HG03039 (cell line): ENCODE data around the gene TMEM200C.
"Not testable (repeated sequence)": the region's sequence is repeated elsewhere in the genome, so short reads cannot be mapped to it uniquely, and the experiment has no call there.

ENCODE experiments used
- ATAC-seq: cut with Tn5 transposase; IDR thresholded peaks from one replicate; pipeline ENCODE4 v1.9.1; 2021; ENCODE audit warnings: mild to moderate bottlenecking, moderate library complexity; ENCODE audit not compliant: unreplicated experiment

TMEM200C gene

DNA sequence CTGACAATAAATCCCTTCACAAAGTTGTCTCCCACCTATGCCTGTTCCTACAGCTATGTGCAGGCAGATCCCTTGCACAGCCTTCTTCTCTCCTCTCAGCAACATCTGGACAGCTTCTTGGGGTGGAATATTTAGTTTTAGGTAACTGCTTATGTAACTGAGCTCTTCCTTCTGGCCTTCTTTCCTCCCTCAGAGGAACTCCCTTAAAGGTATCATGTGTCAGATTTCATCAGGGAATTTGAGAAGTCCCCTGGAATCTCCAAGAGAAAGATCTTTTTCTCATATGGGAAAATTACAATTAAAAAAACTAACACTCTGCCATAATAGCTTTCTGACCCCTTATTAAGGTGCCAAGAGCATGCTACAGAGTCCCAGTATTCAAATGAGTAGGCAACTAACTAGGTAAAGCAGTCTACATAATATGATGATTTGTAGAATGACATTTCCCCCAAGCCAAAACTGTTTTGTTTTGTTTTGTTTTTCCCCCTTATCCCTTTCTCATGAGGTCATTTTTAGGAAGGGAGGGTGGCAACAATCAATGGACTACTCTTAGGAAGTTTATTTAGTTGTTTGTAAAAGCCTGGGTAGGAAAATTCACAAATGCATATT lies 2.4 kb downstream of the TMEM200C start:
- ATAC-seq: no peak

DNA sequence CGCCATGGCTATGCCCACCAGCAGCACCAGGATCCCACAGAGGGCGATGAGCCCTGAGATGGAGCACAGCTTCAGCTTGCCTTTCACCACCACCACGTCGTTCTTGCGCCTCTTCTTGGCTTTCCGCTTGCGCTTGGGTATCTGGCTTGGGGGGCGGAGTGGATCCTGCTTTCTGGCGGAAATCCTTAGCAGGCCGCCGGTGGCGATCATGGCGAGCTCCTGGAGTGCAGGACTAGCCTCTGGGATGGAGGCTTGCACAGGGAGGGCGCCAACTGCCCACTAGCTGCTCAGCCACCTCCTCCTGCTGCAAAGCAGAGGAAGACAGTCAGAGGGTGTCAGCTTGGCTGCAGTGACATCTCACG lies 3.5 kb downstream of the TMEM200C start:
- ATAC-seq: no peak

DNA sequence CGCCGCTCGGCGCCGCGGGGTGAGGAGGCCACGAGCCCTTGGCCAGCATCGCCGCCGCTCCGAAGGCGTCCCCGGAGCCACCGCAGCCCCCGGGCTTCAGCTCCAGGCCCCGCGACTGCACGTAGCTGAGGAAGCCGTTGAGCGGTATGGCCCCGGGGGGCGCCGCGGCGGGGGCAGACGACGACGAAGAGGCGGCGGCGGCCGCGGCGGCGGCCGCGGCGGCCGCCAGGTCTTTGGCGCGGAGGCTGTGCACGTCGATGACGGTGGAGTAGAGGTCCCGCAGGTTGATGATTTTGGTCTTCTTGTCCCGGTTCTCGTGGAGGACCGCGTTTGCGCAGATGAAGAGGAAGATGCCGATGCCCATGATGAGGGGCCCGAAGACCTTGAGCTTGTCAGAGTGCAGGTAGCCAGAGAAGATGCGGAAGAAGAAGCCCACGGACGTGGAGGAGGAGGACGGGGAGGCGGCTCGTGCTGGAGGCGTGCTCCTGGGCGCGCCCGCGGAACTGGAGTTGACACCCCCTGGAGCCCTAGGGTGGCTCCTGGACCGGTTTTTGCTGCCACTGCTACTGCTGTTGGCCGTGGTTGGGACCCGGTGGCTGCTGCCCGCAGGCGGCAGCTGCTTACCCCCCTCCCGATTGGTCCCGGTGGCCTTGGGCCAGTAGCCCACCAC lies 4.0 kb downstream of the TMEM200C start:
- ATAC-seq: no peak

DNA sequence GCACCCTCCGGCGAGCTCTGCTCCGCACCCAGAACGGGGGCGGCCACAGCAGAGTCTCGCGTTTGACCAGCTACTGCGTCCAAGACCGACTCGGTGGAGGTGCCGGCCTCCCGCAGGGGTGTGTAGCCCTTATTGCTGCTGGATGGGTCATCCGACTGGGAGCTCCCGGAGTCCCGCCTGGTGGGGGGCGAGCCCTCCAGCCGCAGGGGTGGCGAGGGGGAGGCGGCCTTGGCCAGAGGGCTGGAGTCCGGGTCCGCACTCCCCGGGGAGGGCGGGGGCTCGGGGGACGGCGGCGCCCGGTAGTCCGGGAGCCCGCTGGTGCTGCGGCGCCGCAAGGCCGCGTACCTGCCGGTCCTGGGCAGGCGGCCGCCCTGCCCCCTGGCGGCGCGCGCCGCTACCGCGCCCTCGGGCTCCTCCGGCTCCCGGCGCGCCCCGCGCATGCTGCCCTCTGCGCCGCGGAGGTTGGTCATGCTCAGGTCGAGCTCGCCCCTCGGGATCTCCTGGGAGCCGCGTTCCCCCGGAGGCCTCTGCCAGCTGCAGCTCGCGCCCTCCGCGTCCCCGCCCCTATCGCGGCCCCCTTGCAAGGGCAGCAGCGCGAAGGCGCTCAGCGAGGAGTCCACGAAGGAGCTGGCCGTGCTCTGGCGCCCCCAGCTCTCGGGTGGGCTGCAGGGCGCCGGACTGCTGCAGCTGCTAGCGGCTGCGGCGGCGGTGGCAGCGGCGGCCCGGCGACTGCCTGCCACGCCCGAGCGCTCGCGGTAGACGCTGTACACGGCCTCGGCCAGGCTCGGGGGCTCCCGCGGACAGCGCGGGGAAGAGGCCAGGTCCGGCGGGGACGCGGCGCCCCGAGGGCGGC lies 4.8 kb downstream of the TMEM200C start:
- peak; percentile 71 for ATAC-seq

DNA sequence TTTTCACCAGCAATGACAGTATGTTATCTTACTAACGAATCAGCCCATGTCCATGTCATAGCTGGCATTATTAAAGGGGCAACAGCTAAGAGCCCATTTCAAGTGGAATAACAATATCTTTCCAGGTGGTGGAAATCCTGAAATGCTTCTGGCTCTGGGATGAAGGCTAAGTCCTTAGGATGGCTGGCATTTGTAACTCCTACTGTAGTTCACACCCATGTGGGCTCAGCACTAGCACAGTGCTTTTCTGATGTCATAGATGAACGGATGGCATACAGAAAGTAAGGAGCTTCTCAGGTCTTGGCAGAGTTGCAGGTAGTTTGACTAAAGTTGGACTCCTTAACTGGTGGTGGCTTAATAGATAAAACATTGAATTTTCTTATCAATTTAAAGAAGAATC lies 10.0 kb downstream of the TMEM200C start:
- no peak for ATAC-seq

DNA sequence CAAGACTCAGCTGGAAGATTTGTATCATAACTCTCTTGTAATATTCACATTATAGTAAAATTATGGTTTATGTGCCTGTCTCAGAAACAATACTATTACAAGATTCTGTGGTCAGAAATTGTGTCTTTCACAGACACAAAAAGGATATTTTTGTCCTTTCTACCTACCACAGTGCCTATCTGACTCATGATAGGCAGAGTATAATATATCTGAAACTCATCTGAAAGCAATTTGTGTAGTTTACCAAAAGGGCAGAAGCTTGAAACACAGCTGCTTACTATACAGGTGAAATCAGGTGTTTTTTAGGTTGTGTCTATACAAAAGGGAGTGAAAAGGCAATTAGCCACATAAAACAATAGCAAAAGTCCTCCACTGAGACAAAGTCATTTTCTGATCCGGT lies 10.9 kb downstream of the TMEM200C start:
- ATAC-seq: no peak

DNA sequence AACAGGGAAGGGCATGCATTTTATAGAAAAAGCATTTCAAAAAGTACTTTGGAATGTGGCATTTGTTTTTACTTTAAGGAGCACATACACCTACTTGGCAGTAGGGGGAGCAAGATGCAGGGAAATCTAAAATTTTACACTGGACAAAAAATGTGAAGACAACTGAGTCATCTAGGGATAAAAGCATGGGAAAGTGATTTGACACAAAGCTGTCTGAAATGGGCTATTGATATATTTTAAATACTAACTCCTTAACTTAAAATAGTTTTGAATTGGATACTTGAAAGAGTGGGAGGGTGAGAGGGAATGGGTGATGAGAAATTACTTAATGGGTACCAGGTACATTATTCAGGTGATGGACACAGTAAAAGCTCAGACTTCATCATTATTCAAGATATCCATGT lies 15.8 kb downstream of the TMEM200C start:
- ATAC-seq: no peak

DNA sequence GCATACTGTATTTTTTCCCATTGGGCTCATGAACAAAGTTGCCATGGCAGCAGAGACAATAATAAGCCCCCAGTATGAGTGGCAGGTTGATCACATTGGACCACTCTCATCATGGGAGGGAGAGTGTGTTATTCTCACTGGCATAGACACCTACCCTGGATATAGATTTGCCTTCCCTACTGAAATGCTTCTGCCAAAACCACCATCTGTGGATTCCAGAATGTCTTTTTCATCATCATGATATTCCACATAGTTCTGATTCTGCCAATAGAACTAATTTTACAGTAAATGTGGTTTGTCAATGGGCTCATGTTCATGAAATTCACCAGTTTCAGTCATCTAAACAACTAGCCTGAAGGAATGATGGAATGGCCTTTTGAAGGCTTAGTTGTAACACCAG lies 18.4 kb downstream of the TMEM200C start:
- ATAC-seq: no peak

DNA sequence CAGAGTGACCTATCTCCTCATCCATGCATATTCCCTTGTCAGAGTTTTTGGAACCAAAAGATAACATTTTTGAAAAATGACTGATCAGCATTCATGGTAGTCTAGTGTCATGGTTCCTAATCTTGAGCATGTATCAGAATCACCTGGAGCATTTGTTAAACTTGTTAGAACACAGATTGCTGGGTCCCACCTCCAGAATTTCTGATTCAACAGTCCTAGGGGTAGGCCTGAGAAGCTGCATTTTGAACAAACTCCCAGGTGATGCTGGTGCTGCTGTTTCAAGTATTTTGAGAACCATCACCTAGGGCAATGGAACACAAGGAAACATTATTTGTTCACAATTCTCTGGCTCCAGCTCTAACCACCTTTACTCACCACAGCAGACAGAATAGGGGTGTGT lies 21.0 kb downstream of the TMEM200C start:
- no peak for ATAC-seq

DNA sequence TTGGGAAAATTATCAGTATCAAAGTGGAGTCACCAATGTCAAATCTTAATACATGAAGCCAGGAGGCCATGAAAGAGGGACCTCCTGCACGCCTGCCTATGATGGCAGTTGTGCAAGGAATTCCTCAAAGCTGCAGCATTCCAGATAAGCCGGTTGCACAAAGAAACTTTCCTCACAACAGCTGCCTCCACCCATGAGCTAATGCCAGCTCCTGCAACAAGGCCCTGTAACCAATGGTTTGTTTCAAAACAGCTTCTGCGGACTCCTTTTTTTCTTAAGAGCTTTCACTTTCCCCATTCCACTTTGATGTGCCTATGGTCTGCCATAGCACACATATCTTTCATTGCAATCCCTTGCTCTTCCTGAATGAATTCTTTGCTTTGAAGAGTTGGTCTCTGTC lies 22.4 kb downstream of the TMEM200C start:
- ATAC-seq: no peak

DNA sequence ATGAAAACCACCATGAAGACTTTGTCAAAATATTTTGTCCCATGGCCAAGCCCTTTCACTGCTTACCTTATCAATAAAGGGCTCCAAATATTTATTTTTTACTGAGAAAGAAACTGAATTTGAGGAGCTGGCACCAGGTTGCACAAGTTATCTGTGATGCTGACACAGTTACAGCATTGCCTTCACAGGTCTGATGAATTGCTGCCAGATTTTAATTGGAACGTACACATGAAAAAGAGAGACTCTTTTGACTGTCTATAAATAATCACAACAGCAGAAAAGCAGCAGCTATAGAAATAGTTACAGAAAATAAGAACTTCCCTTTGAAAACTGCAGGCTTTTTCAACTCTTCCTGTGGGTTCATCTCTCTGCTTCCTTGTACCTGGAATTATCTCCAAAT lies 23.9 kb downstream of the TMEM200C start:
- ATAC-seq: no peak

DNA sequence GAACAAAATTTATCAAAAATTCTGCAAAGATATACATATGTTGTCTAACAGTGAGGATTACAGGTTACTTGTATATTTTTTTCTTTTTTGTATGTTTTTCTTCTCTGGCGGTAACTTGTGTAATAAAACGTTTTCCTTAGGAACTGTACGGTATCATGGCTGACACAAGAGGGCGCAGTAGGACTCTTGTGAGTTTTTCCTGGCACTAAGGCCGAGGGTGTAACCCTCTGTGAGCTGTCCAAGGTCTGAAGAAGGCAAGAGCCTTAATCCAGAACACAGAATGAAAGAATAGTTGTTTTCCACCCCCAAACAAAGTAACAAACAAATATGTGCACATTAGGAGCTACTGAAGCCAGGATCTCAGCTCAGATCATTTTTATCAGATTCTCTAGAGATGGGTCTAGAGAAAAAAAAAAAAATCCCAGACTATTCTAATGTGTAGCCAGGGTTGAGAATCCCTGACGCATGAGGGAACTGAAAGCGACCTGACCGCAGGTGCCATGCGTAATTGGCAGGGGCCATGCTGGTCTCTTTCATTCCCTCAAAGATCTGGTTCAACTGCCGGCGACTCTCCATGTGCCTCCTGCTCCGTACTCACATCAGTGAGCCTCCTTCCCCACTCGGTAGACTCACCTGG lies 27.0 kb downstream of the TMEM200C start:
- ATAC-seq: no peak

DNA sequence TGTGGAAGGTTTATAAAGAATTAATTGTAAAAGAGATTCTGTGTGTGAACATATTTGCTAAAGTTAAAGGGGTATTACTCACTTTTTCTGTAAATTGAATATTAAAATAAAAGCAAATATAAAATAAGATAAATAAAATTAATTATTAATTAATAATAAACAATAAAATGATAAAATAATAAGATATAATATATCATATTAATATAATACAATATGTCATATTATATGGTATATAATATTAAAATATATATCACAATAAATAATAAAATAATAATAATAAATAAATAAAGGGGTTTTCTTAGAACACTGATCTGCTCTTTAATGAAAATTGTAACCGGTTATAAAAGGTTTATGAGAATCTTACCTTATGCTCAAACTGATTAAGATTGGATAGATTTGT lies 29.8 kb downstream of the TMEM200C start:
- no peak for ATAC-seq

DNA sequence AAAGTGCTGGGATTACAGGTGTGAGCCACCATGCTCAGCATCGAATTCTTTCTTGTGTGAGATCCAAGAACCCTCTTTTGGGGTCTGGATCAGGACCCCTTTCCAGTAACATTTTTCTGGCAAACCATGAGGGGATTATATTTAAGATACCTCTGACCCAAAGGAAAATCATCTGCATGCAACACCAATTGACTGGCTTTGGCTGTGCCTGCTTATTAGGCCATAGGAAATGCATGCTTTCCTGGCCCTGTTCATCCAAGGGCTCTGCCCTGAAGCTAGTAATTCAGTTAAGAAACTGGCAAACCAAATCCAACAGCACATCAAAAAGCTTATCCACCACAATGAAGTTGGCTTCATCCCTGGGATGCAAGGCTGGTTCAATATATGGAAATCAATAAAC lies 33.2 kb downstream of the TMEM200C start:
- ATAC-seq: not testable (repeated sequence)

DNA sequence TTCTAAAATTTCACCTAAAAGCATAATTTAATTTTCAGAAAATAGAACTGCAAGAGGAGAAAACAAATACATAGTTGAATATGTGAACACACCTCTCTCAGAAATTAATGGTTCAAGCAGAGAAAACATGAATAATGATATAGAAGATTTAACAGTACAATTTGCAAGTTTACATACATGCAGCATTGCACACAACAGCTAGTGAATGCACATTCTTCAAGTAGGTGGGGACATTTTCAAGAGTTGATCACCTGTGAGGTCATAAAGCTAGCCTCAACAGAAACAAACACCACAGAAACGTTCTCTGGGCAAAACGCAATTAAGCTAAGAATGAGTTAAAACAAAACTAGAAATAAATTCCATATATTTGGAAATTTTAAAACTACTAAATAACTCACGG lies 38.1 kb downstream of the TMEM200C start:
- no peak for ATAC-seq

DNA sequence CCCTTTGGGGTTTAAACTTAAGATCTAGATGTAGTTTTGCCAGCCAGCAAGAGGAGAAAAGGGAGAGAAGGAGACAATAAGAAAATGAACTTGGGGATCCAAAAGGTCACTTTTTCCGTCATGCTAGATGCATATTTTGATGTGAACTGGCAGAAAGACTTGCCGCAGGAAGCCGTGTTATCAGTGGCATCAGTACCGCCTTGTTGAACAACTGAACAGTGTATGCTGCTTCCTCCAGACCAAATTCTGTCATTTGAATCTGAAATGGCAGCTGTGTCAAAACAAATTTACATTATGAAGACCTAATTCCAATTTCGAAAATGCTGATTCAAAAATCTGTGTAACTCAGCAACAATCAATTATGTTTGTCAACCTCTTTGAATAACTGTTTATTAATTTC lies 42.1 kb downstream of the TMEM200C start:
- ATAC-seq: no peak

DNA sequence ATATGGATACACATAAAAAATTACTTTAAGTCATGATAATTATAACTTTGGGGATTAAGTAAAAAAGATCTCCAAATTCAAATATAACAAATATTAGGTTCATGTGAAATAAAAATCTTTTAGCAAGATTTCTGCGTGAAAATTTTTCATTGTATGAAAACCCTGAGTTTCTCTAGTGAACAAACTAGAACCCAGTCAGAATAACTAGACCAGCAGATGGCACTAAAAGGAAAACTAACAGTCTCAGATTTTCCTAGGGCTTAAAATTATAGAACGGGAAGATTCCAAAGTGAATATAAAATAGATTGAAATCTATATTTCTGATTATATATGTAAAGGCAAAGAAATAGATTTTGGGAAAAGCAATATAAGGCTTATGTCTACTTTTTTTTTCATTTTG lies 43.3 kb downstream of the TMEM200C start:
- no peak for ATAC-seq

DNA sequence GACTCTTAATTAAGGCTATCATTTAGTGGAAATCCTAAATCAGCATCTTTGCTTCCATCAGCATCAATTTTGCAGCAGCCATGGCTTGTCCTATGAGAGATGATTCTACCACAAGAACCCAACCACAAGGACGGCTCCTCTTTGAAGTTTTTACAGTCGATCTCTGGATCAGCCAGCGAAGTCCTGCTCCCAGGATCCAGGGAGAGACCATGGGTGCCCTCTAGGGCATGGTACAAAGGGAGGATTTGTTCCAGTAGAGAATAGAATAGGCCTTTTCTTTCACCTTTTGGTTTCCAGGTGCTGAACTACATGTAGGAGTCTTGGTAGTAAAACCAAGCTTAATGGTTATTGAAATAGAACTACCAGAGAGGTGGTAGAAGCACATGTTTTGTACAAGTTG lies 52.7 kb downstream of the TMEM200C start:
- no peak for ATAC-seq

DNA sequence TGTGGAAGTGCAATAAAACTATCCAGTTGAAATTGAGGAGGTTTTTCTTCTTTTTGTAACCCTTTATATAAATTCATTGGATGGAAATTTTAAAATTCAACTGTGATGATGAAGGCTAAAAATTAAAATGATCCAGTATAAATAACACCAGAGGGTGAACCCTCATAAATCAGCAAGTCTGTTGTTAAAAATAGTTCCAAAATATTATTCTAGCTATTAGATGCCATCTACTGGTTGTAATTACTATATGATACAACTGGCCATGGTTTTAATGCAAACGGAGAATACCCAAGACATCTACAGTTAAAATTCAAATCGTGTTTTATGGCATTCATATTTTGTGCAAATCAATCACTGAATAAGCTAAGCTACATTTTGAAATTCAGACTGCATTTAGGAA lies 53.8 kb downstream of the TMEM200C start:
- ATAC-seq: no peak

DNA sequence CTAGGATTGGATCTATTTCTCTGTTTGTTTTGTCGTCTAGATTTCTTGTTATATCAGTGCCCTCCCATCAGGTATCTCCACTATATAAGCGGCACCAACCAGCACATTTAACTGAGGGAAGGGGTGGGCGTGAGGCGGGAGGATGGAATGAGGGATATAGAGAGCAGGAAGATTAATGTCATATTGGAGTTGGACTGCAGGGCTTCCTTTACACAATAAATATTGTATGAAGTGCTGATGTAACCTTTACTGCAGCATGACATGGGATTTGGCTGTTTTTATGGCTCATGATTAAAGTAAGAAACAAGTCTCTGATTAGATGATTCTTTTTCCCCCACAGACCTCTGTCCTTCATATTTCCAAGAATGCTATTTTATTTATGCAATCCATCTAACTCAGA lies 54.8 kb downstream of the TMEM200C start:
- ATAC-seq: no peak

DNA sequence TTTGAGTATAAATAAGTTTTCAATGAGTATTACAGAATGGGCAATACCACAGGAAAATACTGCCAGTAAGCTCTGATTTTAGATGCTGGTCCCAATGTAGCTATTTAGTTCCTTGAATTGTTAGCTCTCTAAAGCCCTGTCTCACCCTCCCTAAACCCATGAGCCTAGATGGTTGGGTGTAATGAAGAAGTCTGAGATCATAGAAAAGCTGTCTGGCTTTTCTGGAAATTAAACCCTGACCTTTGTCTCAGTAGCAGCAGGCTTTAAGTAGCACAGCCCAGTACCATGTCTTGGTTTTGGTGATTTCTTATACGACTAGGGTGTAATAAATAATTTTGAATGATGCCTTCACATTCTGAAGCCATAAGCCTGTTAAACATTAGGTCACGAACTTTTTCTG lies 55.3 kb downstream of the TMEM200C start:
- ATAC-seq: no peak

DNA sequence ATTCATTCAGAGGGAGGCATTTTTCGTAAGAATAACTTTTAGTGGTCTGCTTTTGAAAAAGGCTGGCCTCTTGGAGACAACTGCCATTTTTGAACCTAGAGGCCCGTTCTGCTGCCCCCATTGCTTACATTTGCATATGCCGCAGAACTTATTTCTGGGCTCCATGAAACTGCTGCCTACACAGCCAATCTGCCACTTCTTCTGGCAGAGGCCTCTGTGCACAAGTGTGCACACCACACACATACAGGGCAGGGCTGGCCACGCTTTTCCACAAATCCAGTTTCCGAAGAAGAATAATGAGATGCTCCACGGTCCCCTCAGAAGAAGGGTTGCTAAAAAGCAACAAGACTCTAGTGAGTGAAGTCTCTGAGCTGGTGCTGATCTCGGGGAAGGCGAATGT lies 56.2 kb downstream of the TMEM200C start:
- no peak for ATAC-seq
